SK-N-SH treated with all-trans-retinoic acid at 6 μM for 48 hours (cell line): ENCODE measurements around the gene NPAS1.

Experiments used
- ATAC-seq: fragments of 200-7000 bp; cut with Tn5 transposase; 3 replicates; pipeline ENCODE4 v1.9.1; 2020; ENCODE audit warnings: mild to moderate bottlenecking, moderate library complexity
- ARNTL ChIP-seq: fragments of 450-650 bp; formaldehyde crosslinking; IDR thresholded peaks from 2 replicates; pipeline ENCODE4 v1.5.0; 2020; ENCODE audit warnings: low read depth, mild to moderate bottlenecking, moderate library complexity, borderline replicate concordance
- BACH2 ChIP-seq: fragments of 250-450 bp; sonication (Bioruptor Pico); IDR thresholded peaks from 2 replicates; pipeline ENCODE4 v1.9.0; 2021; ENCODE audit warnings: mild to moderate bottlenecking, borderline replicate concordance
- CSDC2 ChIP-seq: fragments of 250-450 bp; sonication (Bioruptor Pico); IDR thresholded peaks from 2 replicates; pipeline ENCODE4 v1.5.0; 2020; ENCODE audit warnings: mild to moderate bottlenecking, moderate library complexity
- CSRNP3 ChIP-seq: fragments of 250-450 bp; sonication (Bioruptor Pico); IDR thresholded peaks from 2 replicates; pipeline ENCODE4 v1.5.1; 2021; ENCODE audit warnings: mild to moderate bottlenecking, moderate library complexity
- ESRRG ChIP-seq: fragments of 250-450 bp; sonication (Bioruptor Pico); IDR thresholded peaks from 2 replicates; pipeline ENCODE4 v1.6.1; 2021; ENCODE audit warnings: mild to moderate bottlenecking
- GLIS3 ChIP-seq: fragments of 250-450 bp; sonication (Bioruptor Pico); IDR thresholded peaks from 2 replicates; pipeline ENCODE4 v1.5.0; 2020; ENCODE audit warnings: mild to moderate bottlenecking, moderate library complexity
- ISL1 ChIP-seq: fragments of 250-450 bp; sonication (Bioruptor Pico); IDR thresholded peaks from 2 replicates; pipeline ENCODE4 v2.1.2; 2022; ENCODE audit warnings: mild to moderate bottlenecking, moderate library complexity
- OSR1 ChIP-seq: fragments of 250-450 bp; sonication (Bioruptor Pico); IDR thresholded peaks from 2 replicates; pipeline ENCODE4 v1.8.0; 2022; ENCODE audit warnings: moderate library complexity, mild to moderate bottlenecking, inconsistent platforms
- POU6F1 ChIP-seq: fragments of 250-450 bp; sonication (Bioruptor Pico); IDR thresholded peaks from 2 replicates; pipeline ENCODE4 v1.8.0; 2021; ENCODE audit warnings: low read depth, mild to moderate bottlenecking, moderate library complexity, borderline replicate concordance
- PPARA ChIP-seq: fragments of 250-450 bp; sonication (Bioruptor Pico); IDR thresholded peaks from 2 replicates; pipeline ENCODE4 v1.5.0; 2020; ENCODE audit warnings: mild to moderate bottlenecking, borderline replicate concordance
- RARB ChIP-seq: fragments of 250-450 bp; sonication (Bioruptor Pico); IDR thresholded peaks from 2 replicates; pipeline ENCODE4 v1.8.0; 2021; ENCODE audit warnings: mild to moderate bottlenecking, moderate library complexity
- SNAI2 ChIP-seq: fragments of 250-450 bp; sonication (Bioruptor Pico); IDR thresholded peaks from 2 replicates; pipeline ENCODE4 v1.5.0; 2020; ENCODE audit warnings: mild to moderate bottlenecking, moderate library complexity
- TCF4 ChIP-seq: fragments of 250-450 bp; sonication (Bioruptor Pico); IDR thresholded peaks from 2 replicates; pipeline ENCODE4 v1.8.0; 2021; ENCODE audit warnings: mild to moderate bottlenecking, moderate library complexity, borderline replicate concordance
- TOX ChIP-seq: fragments of 250-450 bp; sonication (Bioruptor Pico); IDR thresholded peaks from 2 replicates; pipeline ENCODE4 v1.8.0; 2021; ENCODE audit warnings: mild to moderate bottlenecking, moderate library complexity, borderline replicate concordance
- ZC3H10 ChIP-seq: fragments of 250-450 bp; sonication (Bioruptor Pico); IDR thresholded peaks from 2 replicates; pipeline ENCODE4 v1.5.1; 2021; ENCODE audit warnings: mild to moderate bottlenecking, moderate library complexity
- ZFP3 ChIP-seq: fragments of 250-450 bp; sonication (Bioruptor Pico); IDR thresholded peaks from 2 replicates; pipeline ENCODE4 v1.5.0; 2020; ENCODE audit warnings: mild to moderate bottlenecking, moderate library complexity
- ZFP30 ChIP-seq: fragments of 450-650 bp; formaldehyde crosslinking; IDR thresholded peaks from 2 replicates; pipeline ENCODE4 v1.5.0; 2022; ENCODE audit warnings: mild to moderate bottlenecking, moderate library complexity
- ZNF565 ChIP-seq: fragments of 450-650 bp; formaldehyde crosslinking; conservative IDR thresholded peaks from 2 replicates; pipeline ENCODE4 v1.5.0; 2020; ENCODE audit warnings: low read depth, mild to moderate bottlenecking, moderate library complexity
- ZNF70 ChIP-seq: fragments of 450-650 bp; formaldehyde crosslinking; IDR thresholded peaks from 2 replicates; pipeline ENCODE4 v1.5.0; 2020; ENCODE audit warnings: mild to moderate bottlenecking, moderate library complexity
- ZNF8 ChIP-seq: fragments of 450-650 bp; formaldehyde crosslinking; IDR thresholded peaks from 2 replicates; pipeline ENCODE4 v1.5.0; 2020; ENCODE audit warnings: mild to moderate bottlenecking, moderate library complexity
- TF ChIP-seq, protein P1 (sequence below): fragments of 250-450 bp; sonication (Bioruptor Pico); IDR thresholded peaks from 2 replicates; pipeline ENCODE4 v1.8.0; 2020; ENCODE audit warnings: mild to moderate bottlenecking, moderate library complexity, borderline replicate concordance
- TF ChIP-seq, protein P2 (sequence below): fragments of 250-450 bp; sonication (Bioruptor Pico); IDR thresholded peaks from 2 replicates; pipeline ENCODE4 v1.5.1; 2020; ENCODE audit warnings: low read depth, mild to moderate bottlenecking, moderate library complexity

Gene NPAS1

DNA sequence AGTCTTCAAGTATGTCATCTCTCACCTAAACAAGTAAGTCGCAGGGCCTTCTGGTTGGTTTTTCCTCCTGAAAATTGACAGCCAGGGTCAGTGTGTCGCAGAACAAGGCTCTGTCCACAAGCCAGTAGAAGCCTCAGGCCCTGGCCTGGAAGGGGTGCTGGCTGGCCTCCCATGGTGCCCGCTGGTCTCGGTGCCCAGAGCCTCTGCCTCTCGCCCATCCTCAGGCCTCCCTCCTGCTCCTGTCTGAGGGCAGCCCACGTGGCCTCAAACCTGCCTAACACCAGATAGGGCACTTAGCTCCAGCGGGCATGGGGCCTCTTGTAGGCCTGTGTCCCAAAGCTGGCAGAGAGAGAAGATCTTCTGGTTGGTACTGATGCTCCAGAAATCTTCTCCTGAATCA lies 20.3 kb upstream of the NPAS1 start:
- TF ChIP-seq TOX (no peak), TCF4 (CRISPR knock-in tag) (no peak), ZFP30 (no peak), ARNTL (CRISPR knock-in tag) (no peak), ZFP3 (CRISPR knock-in tag) (no peak), CSRNP3 (CRISPR knock-in tag) (no peak), OSR1 (CRISPR knock-in tag) (no peak), POU6F1 (CRISPR knock-in tag) (no peak), SNAI2 (no peak), ISL1 (no peak), ZNF565 (no peak)
- TF ChIP-seq, protein P1, sequence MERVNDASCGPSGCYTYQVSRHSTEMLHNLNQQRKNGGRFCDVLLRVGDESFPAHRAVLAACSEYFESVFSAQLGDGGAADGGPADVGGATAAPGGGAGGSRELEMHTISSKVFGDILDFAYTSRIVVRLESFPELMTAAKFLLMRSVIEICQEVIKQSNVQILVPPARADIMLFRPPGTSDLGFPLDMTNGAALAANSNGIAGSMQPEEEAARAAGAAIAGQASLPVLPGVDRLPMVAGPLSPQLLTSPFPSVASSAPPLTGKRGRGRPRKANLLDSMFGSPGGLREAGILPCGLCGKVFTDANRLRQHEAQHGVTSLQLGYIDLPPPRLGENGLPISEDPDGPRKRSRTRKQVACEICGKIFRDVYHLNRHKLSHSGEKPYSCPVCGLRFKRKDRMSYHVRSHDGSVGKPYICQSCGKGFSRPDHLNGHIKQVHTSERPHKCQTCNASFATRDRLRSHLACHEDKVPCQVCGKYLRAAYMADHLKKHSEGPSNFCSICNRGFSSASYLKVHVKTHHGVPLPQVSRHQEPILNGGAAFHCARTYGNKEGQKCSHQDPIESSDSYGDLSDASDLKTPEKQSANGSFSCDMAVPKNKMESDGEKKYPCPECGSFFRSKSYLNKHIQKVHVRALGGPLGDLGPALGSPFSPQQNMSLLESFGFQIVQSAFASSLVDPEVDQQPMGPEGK: no peak
- no peak for ATAC-seq

DNA sequence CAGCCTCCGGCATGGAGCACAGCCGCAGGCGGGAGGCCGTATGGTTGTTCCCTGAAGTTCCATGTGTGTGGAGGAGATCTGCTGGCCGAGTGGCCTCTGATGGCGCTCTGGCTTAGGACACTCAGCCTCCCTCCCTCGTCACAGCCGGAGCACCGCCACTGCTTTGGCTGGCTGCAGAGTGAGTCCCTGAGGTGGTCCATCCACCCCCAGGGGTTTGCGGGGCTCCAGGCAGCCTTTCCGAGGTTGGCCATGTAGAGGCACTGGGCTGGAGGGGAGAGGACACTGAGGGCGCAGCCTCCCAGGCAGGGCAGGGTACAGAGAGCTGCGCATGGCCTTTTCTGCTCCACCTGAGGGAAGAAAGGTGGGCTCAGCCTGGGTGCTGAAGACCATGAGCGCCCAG lies 19.8 kb upstream of the NPAS1 start:
- TF ChIP-seq GLIS3 (CRISPR knock-in tag) (no peak), OSR1 (CRISPR knock-in tag) (no peak)
- no peak for ATAC-seq

GRCh38 chr19:47000373-47000772 lies 19.3 kb upstream of the NPAS1 start:
- no peak for ATAC-seq
- TF ChIP-seq PPARA (CRISPR knock-in tag): no peak
- TF ChIP-seq, protein P2, sequence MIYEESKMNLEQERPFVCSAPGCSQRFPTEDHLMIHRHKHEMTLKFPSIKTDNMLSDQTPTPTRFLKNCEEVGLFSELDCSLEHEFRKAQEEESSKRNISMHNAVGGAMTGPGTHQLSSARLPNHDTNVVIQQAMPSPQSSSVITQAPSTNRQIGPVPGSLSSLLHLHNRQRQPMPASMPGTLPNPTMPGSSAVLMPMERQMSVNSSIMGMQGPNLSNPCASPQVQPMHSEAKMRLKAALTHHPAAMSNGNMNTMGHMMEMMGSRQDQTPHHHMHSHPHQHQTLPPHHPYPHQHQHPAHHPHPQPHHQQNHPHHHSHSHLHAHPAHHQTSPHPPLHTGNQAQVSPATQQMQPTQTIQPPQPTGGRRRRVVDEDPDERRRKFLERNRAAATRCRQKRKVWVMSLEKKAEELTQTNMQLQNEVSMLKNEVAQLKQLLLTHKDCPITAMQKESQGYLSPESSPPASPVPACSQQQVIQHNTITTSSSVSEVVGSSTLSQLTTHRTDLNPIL (CRISPR knock-in tag): no peak
- no peak for TF ChIP-seq ARNTL (CRISPR knock-in tag)
- TF ChIP-seq CSDC2: no peak
- no peak for TF ChIP-seq TCF4 (CRISPR knock-in tag)
- TF ChIP-seq, protein P1: no peak
- TF ChIP-seq ZNF8 (CRISPR knock-in tag): no peak
- no peak for TF ChIP-seq OSR1 (CRISPR knock-in tag)
- TF ChIP-seq ZNF70 (CRISPR knock-in tag): no peak
- TF ChIP-seq POU6F1 (CRISPR knock-in tag): no peak
- TF ChIP-seq GLIS3 (CRISPR knock-in tag): no peak
- TF ChIP-seq ESRRG: no peak
- no peak for TF ChIP-seq TOX
- TF ChIP-seq ZFP30: no peak
- TF ChIP-seq BACH2: no peak
- TF ChIP-seq ZC3H10 (CRISPR knock-in tag): no peak
- TF ChIP-seq RARB: no peak
- no peak for TF ChIP-seq ISL1
- no peak for TF ChIP-seq SNAI2
- no peak for TF ChIP-seq ZFP3 (CRISPR knock-in tag)
